ENCODE data around the gene TOR3A. TPM values are rescaled to one million over a fixed set of nuclear protein-coding genes. Genes with fewer than 3 reads are reported as not detected.
A peak's percentile ranks its signal among the peaks of the same experiment; 100 is the strongest.

Gene TOR3A
- polyA plus RNA-seq, 1 of the 3 experiments (the other 2 are of a cell fraction): 29.9 TPM

GRCh38 chr1:179142889-179143299 is 61.0 kb downstream of the TOR3A start (continued):
- no peak for TF ChIP-seq NFIC (IDR thresholded peaks at IDR 0.05; ENCODE audit: borderline replicate concordance)
- no peak for TF ChIP-seq RXRA (IDR thresholded peaks at IDR 0.05; ENCODE audit: borderline replicate concordance, low read depth)
- TF ChIP-seq FOSL2 (IDR thresholded peaks at IDR 0.05; ENCODE audit: borderline replicate concordance, low read depth): peak; percentile 16; the same call in 1 of the 2 replicates
- peak; percentile 73; the same call in 1 of the 2 replicates for TF ChIP-seq MAX (IDR thresholded peaks at IDR 0.05; ENCODE audit: low read depth)
- peak; percentile 95 for TF ChIP-seq POLR2AphosphoS5 (IDR thresholded peaks at IDR 0.05; ENCODE audit: low read depth, low read length)

- peak overlapping the region; percentile 92 to 100 for H3K27ac ChIP-seq (ENCODE audit: low read depth in 2 of 2, low read length in 1 of 2)
- H3K4me1 ChIP-seq (ENCODE audit: control insufficient read depth in 1 of 2, insufficient read depth in 2 of 2, low read depth in 1 of 2, low read length in 1 of 2): peaks cover 2 to 38% of the 10 kb centered on the region in 2 experiments; a peak in 2 of 4 replicates
- H3K4me2 ChIP-seq: peak overlapping the region; percentile 77; the same call in 1 of the 2 replicates
- WGBS (ENCODE audit: low lambda C conversion rate): 23% methylated on average over 3 of the region's 3 CpGs
- POLR2A ChIA-PET: no interaction called here
- DNase-seq: no peak
- peak overlapping the region in 1 of 2 experiments; percentile 53; a peak in 2 of 4 replicates for H3K4me3 ChIP-seq (ENCODE audit: low read depth in 2 of 2, low read length in 1 of 2)
- CTCF ChIA-PET: no interaction called here
- H3K9me2 ChIP-seq: no peaks in the 10 kb centered on the region
- peaks cover 50% of the 10 kb centered on the region for H3F3A ChIP-seq (replicated peaks; ENCODE audit: insufficient read depth)
- peaks cover 7 to 12% of the 10 kb centered on the region in 2 experiments for H3K36me3 ChIP-seq (replicated peaks in 1 of 2; ENCODE audit: control insufficient read depth in 1 of 2, insufficient read depth in 2 of 2, low read length in 1 of 2)
- H3K79me2 ChIP-seq (ENCODE audit: insufficient read depth): peaks cover 69% of the 10 kb centered on the region
- peaks cover 22% of the 10 kb centered on the region for H4K20me1 ChIP-seq (ENCODE audit: insufficient read depth)
- peak overlapping the region; percentile 97; the same call in 1 of the 2 replicates for H3K9ac ChIP-seq
- H3K27me3 ChIP-seq (ENCODE audit: insufficient read depth): no peaks in the 10 kb centered on the region
- no peaks in the 10 kb centered on the region for H3K9me3 ChIP-seq
- H2AFZ ChIP-seq (ENCODE audit: low read depth): 0 out of 2 replicates have a peak overlapping the region, but pooled peaks have one; percentile 15
- TF ChIP-seq ELF1 (IDR thresholded peaks at IDR 0.05): no peak
- no peak for TF ChIP-seq REST (IDR thresholded peaks at IDR 0.05; ENCODE audit: low read depth, low read length)
- no peak for TF ChIP-seq GABPA (IDR thresholded peaks at IDR 0.05; ENCODE audit: low read depth)
- no peak for TF ChIP-seq MXI1 (IDR thresholded peaks at IDR 0.05; ENCODE audit: low read depth, low read length)
- TF ChIP-seq MAX (IDR thresholded peaks at IDR 0.05; ENCODE audit: low read depth): no peak
- no peak for TF ChIP-seq FOXJ3 (CRISPR knock-in tag; IDR thresholded peaks at IDR 0.05)
- TF ChIP-seq PBX3 (IDR thresholded peaks at IDR 0.05): 0 out of 2 replicates have a peak, but pooled peaks have one; percentile 37
- TF ChIP-seq CTCF (IDR thresholded peaks at IDR 0.05): no peak
- TF ChIP-seq CHD2 (IDR thresholded peaks at IDR 0.05; ENCODE audit: low read length, partially characterized antibody): no peak
- TF ChIP-seq RCOR1 (IDR thresholded peaks at IDR 0.05; ENCODE audit: low read length): no peak
- no peak for TF ChIP-seq SMC3 (IDR thresholded peaks at IDR 0.05; ENCODE audit: low read depth, low read length)
- TF ChIP-seq RFX5 (IDR thresholded peaks at IDR 0.05; ENCODE audit: low read length): no peak
- TF ChIP-seq GATA2 (CRISPR knock-in tag; IDR thresholded peaks at IDR 0.05): no peak
- TF ChIP-seq YY1 (IDR thresholded peaks at IDR 0.05; ENCODE audit: low read depth): no peak
- no peak; the same call in 1 of the 2 replicates for TF ChIP-seq FOXM1 (IDR thresholded peaks at IDR 0.05; ENCODE audit: low read depth)
- TF ChIP-seq USF2 (IDR thresholded peaks at IDR 0.05; ENCODE audit: borderline replicate concordance, low read depth, low read length): no peak
- TF ChIP-seq RXRA (IDR thresholded peaks at IDR 0.05; ENCODE audit: borderline replicate concordance, low read depth): no peak
- TF ChIP-seq TAF1 (IDR thresholded peaks at IDR 0.05; ENCODE audit: borderline replicate concordance, low read depth, low read length): no peak
- peak; percentile 60; the same call in 1 of the 2 replicates for TF ChIP-seq TCF12 (IDR thresholded peaks at IDR 0.05)
- TF ChIP-seq SIN3A (IDR thresholded peaks at IDR 0.05; ENCODE audit: borderline replicate concordance, low read depth, low read length): no peak
- peak; percentile 85; the same call in 1 of the 2 replicates for TF ChIP-seq NFIC (IDR thresholded peaks at IDR 0.05; ENCODE audit: borderline replicate concordance)
- peak; percentile 85 for TF ChIP-seq JUND (IDR thresholded peaks at IDR 0.05)
- TF ChIP-seq FOSL2 (IDR thresholded peaks at IDR 0.05; ENCODE audit: borderline replicate concordance, low read depth): peak; percentile 85
Observed at GRCh38 chr1:179143322-179143721, 61.5 kb downstream of the TOR3A start.
